ENCODE measurements around the gene FXYD6. TPM values are rescaled to one million over a fixed set of nuclear protein-coding genes. Genes with fewer than 3 reads are reported as not detected.

FXYD6 gene
- total and polyA plus RNA-seq, 8 donors: 12.7 to 187 (median 40.6) TPM

GRCh38 chr11:117837070-117837776 is 39.2 kb downstream of the FXYD6 start:
- Histone ChIP-seq H3K9me3 (no peaks in the 10 kb centered on the region), H3K27ac (no peak overlapping the region), H3K36me3 (peaks cover 0 to 62% (median 12%) of the 10 kb centered on the region in 4 donors), H3K27me3 (no peaks in the 10 kb centered on the region), H3K4me3 (no peak overlapping the region), H3K4me1 (peaks cover 8 to 20% (median 10%) of the 10 kb centered on the region in 4 donors)
- intact Hi-C loops (cut with DNase I; ENCODE audit: low total_unique reads): no loop called here
- peak; percentile 20 to 80 for DNase-seq
- WGBS, 5 donors: 68 to 76% (median 70%) methylated on average over 18 of the region's 18 CpGs
- TF ChIP-seq POLR2AphosphoS5 (IDR thresholded peaks at IDR 0.05): no peak
- TF ChIP-seq EP300 (IDR thresholded peaks at IDR 0.05): no peak
- TF ChIP-seq CTCF (IDR thresholded peaks at IDR 0.05): no peak

- peak; percentile 3 to 22 for DNase-seq
- no peaks in the 10 kb centered on the region for H3K9me3 ChIP-seq
- H3K36me3 ChIP-seq: peaks cover 0 to 55% (median 12%) of the 10 kb centered on the region in 4 donors
- WGBS, 5 donors: 83 to 92% (median 90%) methylated on average over 13 to 14 of the region's 14 CpGs
- H3K4me3 ChIP-seq: no peak overlapping the region
- intact Hi-C loops (cut with DNase I; ENCODE audit: low total_unique reads): no loop called here
- H3K27ac ChIP-seq: no peak overlapping the region
- no peaks in the 10 kb centered on the region for H3K27me3 ChIP-seq
- TF ChIP-seq POLR2A (IDR thresholded peaks at IDR 0.05) (no peak), EP300 (IDR thresholded peaks at IDR 0.05) (no peak), POLR2AphosphoS5 (IDR thresholded peaks at IDR 0.05) (no peak)
- H3K4me1 ChIP-seq: peaks cover 8 to 20% (median 9%) of the 10 kb centered on the region in 4 donors
Measured at GRCh38 chr11:117836077-117836960, 40.1 kb downstream of the FXYD6 start.

- WGBS, 5 donors: 92 to 96% (median 95%) methylated on average over 8 of the region's 8 CpGs
Measured at GRCh38 chr11:117835576-117835975, 40.9 kb downstream of the FXYD6 start.

GRCh38 chr11:117834838-117835443 is 41.5 kb downstream of the FXYD6 start:
- intact Hi-C loops (cut with DNase I; ENCODE audit: low total_unique reads): no loop called here
- WGBS, 5 donors: 94 to 97% (median 95%) methylated on average over 17 of the region's 17 CpGs
- H3K4me1 ChIP-seq: peaks cover 10 to 30% (median 20%) of the 10 kb centered on the region in 4 donors

More at GRCh38 chr11:117835576-117835975, 40.9 kb downstream of the FXYD6 start:
- TF ChIP-seq POLR2AphosphoS5 (IDR thresholded peaks at IDR 0.05): no peak
- TF ChIP-seq POLR2A (IDR thresholded peaks at IDR 0.05): no peak
- peak in 1 of 2 donors; percentile 4 for DNase-seq
- H3K9me3 ChIP-seq: no peaks in the 10 kb centered on the region
- H3K27me3 ChIP-seq: no peaks in the 10 kb centered on the region
- peaks cover 10 to 24% (median 14%) of the 10 kb centered on the region in 4 donors for H3K4me1 ChIP-seq
- intact Hi-C loops (cut with DNase I; ENCODE audit: low total_unique reads): no loop called here
- H3K4me3 ChIP-seq: no peak overlapping the region
- no peak overlapping the region for H3K27ac ChIP-seq
- peaks cover 0 to 48% (median 12%) of the 10 kb centered on the region in 4 donors for H3K36me3 ChIP-seq

More at GRCh38 chr11:117834838-117835443, 41.5 kb downstream of the FXYD6 start:
- no peaks in the 10 kb centered on the region for H3K27me3 ChIP-seq
- no peak overlapping the region for H3K4me3 ChIP-seq
- DNase-seq: peak; percentile 2 to 4
- H3K9me3 ChIP-seq: no peaks in the 10 kb centered on the region
- TF ChIP-seq CTCF (IDR thresholded peaks at IDR 0.05) (no peak), EP300 (IDR thresholded peaks at IDR 0.05) (no peak), POLR2A (IDR thresholded peaks at IDR 0.05) (no peak), POLR2AphosphoS5 (IDR thresholded peaks at IDR 0.05) (no peak)
- no peak overlapping the region for H3K27ac ChIP-seq
- H3K36me3 ChIP-seq: peaks cover 0 to 41% (median 10%) of the 10 kb centered on the region in 4 donors

Data from stomach (tissue), 9 donors.